Naive B cell (primary cell): ENCODE data around the gene SLC25A41. TPM values are rescaled to one million over a fixed set of nuclear protein-coding genes. Genes with fewer than 3 reads are reported as not detected.

Source experiments
- ATAC-seq, 2 donors: fragments of 150-1000 bp; cut with Tn5 transposase; 2 replicates each; pipeline ENCODE4 v1.10.0; 2021; ENCODE audit warnings: low read depth in 2 of 2, mild to moderate bottlenecking in 2 of 2, moderate library complexity in 2 of 2
- DNase-seq: peaks from one replicate; pipeline ENCODE4 v3.0.0; 2022
- H3K27ac Mint-ChIP-seq, 6 donors: one replicate each; pipeline ENCODE4 v1.8.0; 2020 to 2022; ENCODE audit warnings: mild to moderate bottlenecking in 6 of 6, mixed read lengths in 6 of 6, moderate library complexity in 5 of 6, inconsistent platforms in 2 of 6
- H3K27me3 Mint-ChIP-seq, 3 donors: one replicate each; pipeline ENCODE4 v1.8.0; 2021 to 2022; ENCODE audit warnings: mixed read lengths in 3 of 3, mild to moderate bottlenecking in 1 of 3
- H3K36me3 Mint-ChIP-seq, 2 donors: one replicate each; pipeline ENCODE4 v1.8.0; 2020 to 2022; ENCODE audit warnings: mixed read lengths in 2 of 2, inconsistent platforms in 1 of 2, mild to moderate bottlenecking in 1 of 2
- H3K4me1 Mint-ChIP-seq, 3 donors: one replicate each; pipeline ENCODE4 v1.8.0; 2020 to 2022; ENCODE audit warnings: mixed read lengths in 3 of 3, inconsistent platforms in 1 of 3, mild to moderate bottlenecking in 1 of 3, moderate library complexity in 1 of 3
- H3K4me3 Mint-ChIP-seq, 8 donors: one replicate each; pipeline ENCODE4 v1.8.0; 2020 to 2022; ENCODE audit warnings: mild to moderate bottlenecking in 8 of 8, mixed read lengths in 8 of 8, moderate library complexity in 8 of 8, inconsistent platforms in 2 of 8
- H3K9me3 Mint-ChIP-seq, 7 donors: one replicate each; pipeline ENCODE4 v1.8.0; 2020 to 2022; ENCODE audit warnings: mixed read lengths in 7 of 7, mild to moderate bottlenecking in 5 of 7, inconsistent platforms in 2 of 7, moderate library complexity in 1 of 7
- polyA plus RNA-seq, 6 donors: library from polyadenylated mRNA; unstranded; fragments of 300-500 nt; fragmentation: Illumina TruSeq; gene quantifications; one replicate each; pipeline ENCODE4 v1.2.3, GENCODE V29; 2021; ENCODE audit warnings: low read depth in 6 of 6

Gene SLC25A41
- polyA plus RNA-seq, 6 donors from 2014 or later = not detected

DNA sequence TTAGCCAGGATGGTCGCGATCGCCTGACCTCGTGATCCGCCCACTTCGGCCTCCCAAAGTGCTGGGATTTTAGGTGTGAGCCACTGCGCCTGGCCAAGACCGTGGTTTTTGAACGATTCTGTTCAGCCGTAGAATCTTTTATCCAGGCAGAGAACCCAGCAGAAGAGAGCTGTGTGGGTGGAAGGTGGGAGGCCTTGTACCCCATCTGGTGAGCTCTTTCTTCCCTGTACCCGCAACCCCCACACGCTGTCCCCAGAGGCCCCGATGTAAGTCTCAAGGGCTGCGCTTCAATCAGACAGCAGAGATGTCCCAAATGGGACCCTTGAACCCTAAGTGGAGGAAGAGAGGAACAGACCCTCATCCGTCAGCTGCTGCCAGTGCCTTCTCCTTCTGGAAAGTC is 22.4 kb upstream of the SLC25A41 start:
- Mint-ChIP-seq H3K4me1 (peaks cover 12 to 27% (median 18%) of the 10 kb centered on the region in 3 donors), H3K27me3 (no peaks in the 10 kb centered on the region), H3K36me3 (peaks cover 8 to 11% of the 10 kb centered on the region in 2 donors), H3K9me3 (peaks cover 0 to 19% (median 7%) of the 10 kb centered on the region in 7 donors), H3K4me3 (no peak overlapping the region), H3K27ac (no peak overlapping the region)
- DNase-seq = no peak
- ATAC-seq = no peak

DNA sequence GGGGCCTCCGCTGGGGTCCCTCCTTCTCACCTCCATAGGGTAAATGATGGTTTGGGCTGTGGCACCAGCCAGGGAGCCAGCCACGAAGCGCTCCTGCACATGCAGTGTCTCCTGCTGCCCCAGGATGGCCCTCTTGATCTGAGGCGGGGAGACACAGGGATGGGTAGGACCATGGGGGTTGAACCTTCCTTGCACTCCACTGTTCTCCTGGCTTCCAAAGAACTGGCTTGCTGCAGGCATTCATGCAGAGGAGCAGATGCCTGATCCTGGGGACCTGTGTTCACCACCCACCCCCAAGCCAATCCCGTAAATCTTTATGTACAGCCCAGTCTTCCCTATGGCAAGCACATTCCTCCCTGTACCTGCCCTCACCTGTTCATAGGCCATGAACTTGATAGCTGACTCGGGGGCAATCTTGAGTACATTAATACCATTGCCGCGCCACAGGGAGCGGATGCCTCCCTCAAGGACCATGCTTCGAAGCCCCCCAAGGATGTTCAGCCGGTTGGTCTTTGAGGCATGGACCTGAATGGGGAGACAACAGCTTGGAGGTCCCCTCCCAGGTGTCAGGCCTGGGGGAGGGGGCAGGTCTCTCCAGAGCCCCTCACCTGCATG is 20.5 kb upstream of the SLC25A41 start:
- H3K36me3 Mint-ChIP-seq = peaks cover 8 to 11% of the 10 kb centered on the region in 2 donors
- ATAC-seq (no peak), DNase-seq (no peak)
- H3K4me1 Mint-ChIP-seq = peaks cover 6 to 15% (median 9%) of the 10 kb centered on the region in 3 donors
- no peak overlapping the region for H3K4me3 Mint-ChIP-seq
- H3K27ac Mint-ChIP-seq = no peak overlapping the region
- peaks cover 0 to 19% (median 7%) of the 10 kb centered on the region in 7 donors for H3K9me3 Mint-ChIP-seq
- H3K27me3 Mint-ChIP-seq = peaks cover 0 to 6% (median 0%) of the 10 kb centered on the region in 3 donors

GRCh38 chr19:6452899-6453298 is 19.3 kb upstream of the SLC25A41 start:
- no peak for ATAC-seq
- H3K9me3 Mint-ChIP-seq = peaks cover 0 to 19% (median 7%) of the 10 kb centered on the region in 7 donors

DNA sequence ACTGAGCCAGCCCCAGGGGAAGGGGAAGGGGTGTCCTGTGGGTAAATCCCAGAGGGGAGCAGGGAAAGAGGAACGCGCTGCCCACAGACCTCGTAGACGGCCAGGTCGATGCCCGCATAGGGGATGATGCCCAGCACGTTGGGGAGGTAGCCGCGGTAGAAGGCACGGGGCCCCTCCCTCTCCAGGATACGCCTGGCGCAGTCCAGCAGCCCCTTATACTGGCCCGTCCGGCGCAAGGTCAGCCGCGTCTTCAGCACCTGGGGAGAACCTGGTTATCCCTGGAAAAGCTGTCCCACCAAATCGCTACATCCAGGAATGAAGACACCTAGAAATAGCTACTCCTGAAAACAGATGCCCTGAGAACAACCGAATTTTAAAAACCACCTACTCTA is 18.7 kb upstream of the SLC25A41 start:
- DNase-seq = no peak
- peaks cover 0 to 6% (median 0%) of the 10 kb centered on the region in 3 donors for H3K27me3 Mint-ChIP-seq
- H3K4me1 Mint-ChIP-seq = no peaks in the 10 kb centered on the region
- no peak overlapping the region for H3K4me3 Mint-ChIP-seq
- no peak for ATAC-seq
- peaks cover 0 to 19% (median 7%) of the 10 kb centered on the region in 7 donors for H3K9me3 Mint-ChIP-seq
- H3K36me3 Mint-ChIP-seq = peaks cover 8 to 11% of the 10 kb centered on the region in 2 donors
- no peak overlapping the region for H3K27ac Mint-ChIP-seq

More at GRCh38 chr19:6452899-6453298, 19.3 kb upstream of the SLC25A41 start:
- peaks cover 8 to 11% of the 10 kb centered on the region in 2 donors for H3K36me3 Mint-ChIP-seq
- H3K27ac Mint-ChIP-seq = no peak overlapping the region
- H3K4me1 Mint-ChIP-seq = peaks cover 0 to 3% (median 0%) of the 10 kb centered on the region in 3 donors
- DNase-seq = no peak
- H3K4me3 Mint-ChIP-seq = no peak overlapping the region
- peaks cover 0 to 6% (median 0%) of the 10 kb centered on the region in 3 donors for H3K27me3 Mint-ChIP-seq

- Mint-ChIP-seq H3K36me3 (peaks cover 9 to 14% of the 10 kb centered on the region in 2 donors), H3K9me3 (peaks cover 0 to 19% (median 7%) of the 10 kb centered on the region in 7 donors), H3K4me1 (no peaks in the 10 kb centered on the region), H3K27me3 (peaks cover 0 to 6% (median 0%) of the 10 kb centered on the region in 3 donors), H3K27ac (peak overlapping the region in 1 of 6 donors; percentile 26), H3K4me3 (no peak overlapping the region)
- no peak for ATAC-seq
- no peak for DNase-seq
Measured at GRCh38 chr19:6451583-6452222, 18.1 kb upstream of the SLC25A41 start.

GRCh38 chr19:6450166-6450565 is 16.6 kb upstream of the SLC25A41 start:
- DNase-seq (no peak), ATAC-seq (no peak)
- Mint-ChIP-seq H3K36me3 (peaks cover 18 to 19% of the 10 kb centered on the region in 2 donors), H3K27ac (no peak overlapping the region), H3K9me3 (peaks cover 1 to 19% (median 7%) of the 10 kb centered on the region in 7 donors), H3K27me3 (peaks cover 0 to 6% (median 0%) of the 10 kb centered on the region in 3 donors), H3K4me1 (no peaks in the 10 kb centered on the region), H3K4me3 (peak overlapping the region in 1 of 8 donors; percentile 9)

GRCh38 chr19:6448045-6448444 is 14.5 kb upstream of the SLC25A41 start:
- no peak for ATAC-seq
- Mint-ChIP-seq H3K4me3 (no peak overlapping the region), H3K27ac (peak overlapping the region in 1 of 6 donors; percentile 9), H3K9me3 (peaks cover 0 to 5% (median 4%) of the 10 kb centered on the region in 7 donors), H3K4me1 (no peaks in the 10 kb centered on the region), H3K27me3 (peaks cover 0 to 6% (median 0%) of the 10 kb centered on the region in 3 donors), H3K36me3 (peaks cover 10 to 12% of the 10 kb centered on the region in 2 donors)
- DNase-seq = no peak

DNA sequence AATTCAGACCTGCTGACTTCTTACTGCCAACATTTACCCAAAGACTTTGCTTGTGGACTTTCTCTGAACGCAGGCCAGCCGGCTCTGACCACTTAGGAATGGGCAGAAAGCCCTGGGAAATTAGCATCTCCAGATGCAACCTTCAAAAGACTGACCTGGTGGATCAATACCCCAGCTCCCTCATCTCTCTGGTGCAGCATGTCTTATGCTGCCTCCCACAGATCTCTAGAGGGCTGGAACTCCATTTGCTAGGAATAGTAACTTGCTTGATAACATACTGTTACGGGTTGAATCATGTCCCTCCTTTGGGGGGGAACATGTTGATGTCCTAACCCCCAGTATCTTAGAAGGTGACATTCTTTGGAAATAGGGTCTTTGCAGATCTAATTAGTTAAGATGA is 12.9 kb upstream of the SLC25A41 start:
- DNase-seq = no peak
- Mint-ChIP-seq H3K4me1 (no peaks in the 10 kb centered on the region), H3K9me3 (peaks cover 0 to 5% (median 1%) of the 10 kb centered on the region in 7 donors), H3K4me3 (no peak overlapping the region), H3K36me3 (peaks cover 7 to 10% of the 10 kb centered on the region in 2 donors), H3K27me3 (peaks cover 0 to 6% (median 0%) of the 10 kb centered on the region in 3 donors), H3K27ac (peak overlapping the region in 2 of 6 donors; percentile 60 to 77)
- ATAC-seq = no peak

GRCh38 chr19:6443986-6444385 is 10.4 kb upstream of the SLC25A41 start:
- Mint-ChIP-seq H3K27ac (no peak overlapping the region), H3K4me1 (peaks cover 0 to 3% (median 0%) of the 10 kb centered on the region in 3 donors), H3K27me3 (no peaks in the 10 kb centered on the region), H3K9me3 (peaks cover 0 to 5% (median 1%) of the 10 kb centered on the region in 7 donors), H3K36me3 (peaks cover 7 to 10% of the 10 kb centered on the region in 2 donors), H3K4me3 (no peak overlapping the region)
- no peak for DNase-seq
- no peak for ATAC-seq

GRCh38 chr19:6442087-6442688 is 8.6 kb upstream of the SLC25A41 start:
- ATAC-seq = no peak
- Mint-ChIP-seq H3K4me3 (no peak overlapping the region), H3K27ac (no peak overlapping the region), H3K4me1 (peaks cover 0 to 3% (median 0%) of the 10 kb centered on the region in 3 donors), H3K36me3 (peaks cover 7 to 10% of the 10 kb centered on the region in 2 donors), H3K27me3 (peaks cover 0 to 9% (median 0%) of the 10 kb centered on the region in 3 donors), H3K9me3 (peaks cover 0 to 5% (median 1%) of the 10 kb centered on the region in 7 donors)
- DNase-seq = no peak

DNA sequence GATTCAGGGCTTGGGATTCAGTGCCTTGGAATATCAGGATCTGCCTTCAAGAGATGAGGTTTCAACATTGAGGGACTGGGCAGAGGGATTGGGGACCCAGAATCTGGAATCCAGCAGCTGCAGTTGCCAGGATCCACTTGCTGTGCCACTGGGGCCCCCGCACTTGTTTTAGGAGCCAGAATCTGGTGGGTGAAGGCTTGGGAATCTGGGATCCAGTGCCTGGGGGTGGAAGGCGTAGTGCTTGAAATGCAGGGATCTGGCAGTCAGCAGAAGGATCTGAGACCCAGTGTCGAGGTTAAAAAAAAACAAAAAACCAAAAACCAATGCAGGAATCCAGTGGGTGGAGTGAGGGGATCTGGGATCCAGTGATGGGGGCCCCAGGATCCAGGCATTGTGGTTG is 7.3 kb upstream of the SLC25A41 start:
- Mint-ChIP-seq H3K9me3 (peaks cover 0 to 2% (median 0%) of the 10 kb centered on the region in 7 donors), H3K27me3 (peaks cover 0 to 9% (median 0%) of the 10 kb centered on the region in 3 donors), H3K4me1 (peaks cover 0 to 3% (median 0%) of the 10 kb centered on the region in 3 donors), H3K4me3 (no peak overlapping the region), H3K36me3 (peaks cover 0 to under 1% of the 10 kb centered on the region in 2 donors), H3K27ac (peak overlapping the region in 2 of 6 donors; percentile 24 to 30)
- DNase-seq (no peak), ATAC-seq (no peak)

- Mint-ChIP-seq H3K36me3 (no peaks in the 10 kb centered on the region), H3K4me1 (peaks cover 0 to 3% (median 0%) of the 10 kb centered on the region in 3 donors), H3K27ac (no peak overlapping the region), H3K9me3 (peaks cover 0 to 1% (median 0%) of the 10 kb centered on the region in 7 donors), H3K27me3 (peaks cover 0 to 9% (median 0%) of the 10 kb centered on the region in 3 donors), H3K4me3 (no peak overlapping the region)
- DNase-seq (no peak), ATAC-seq (no peak)
Measured at GRCh38 chr19:6439743-6440142, 6.2 kb upstream of the SLC25A41 start.

DNA sequence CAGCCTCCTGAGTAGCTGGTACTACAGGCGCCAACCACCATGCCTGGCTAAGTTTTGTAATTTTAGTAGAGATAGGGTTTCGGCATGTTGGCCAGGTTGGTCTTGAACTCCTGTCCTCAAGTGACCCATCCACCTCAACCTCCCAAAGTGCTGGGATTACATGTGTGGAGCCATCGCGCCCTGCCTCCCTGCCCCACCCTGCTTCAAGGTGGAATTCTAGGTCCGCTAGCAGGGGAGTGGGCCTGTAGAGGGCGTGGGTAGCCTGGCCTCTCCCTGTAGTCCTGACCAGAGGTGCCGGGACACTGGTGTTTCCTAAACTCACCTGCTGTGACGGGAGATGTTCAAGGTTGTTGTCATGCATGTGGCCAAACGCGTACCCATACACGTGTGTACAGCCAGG is 398 bp downstream of the SLC25A41 start:
- peaks cover 0 to 2% (median 0%) of the 10 kb centered on the region in 7 donors for H3K9me3 Mint-ChIP-seq
- peaks cover 0 to 9% (median 5%) of the 10 kb centered on the region in 3 donors for H3K4me1 Mint-ChIP-seq
- ATAC-seq (no peak), DNase-seq (no peak)
- no peaks in the 10 kb centered on the region for H3K36me3 Mint-ChIP-seq
- H3K27me3 Mint-ChIP-seq = peaks cover 0 to 10% (median 8%) of the 10 kb centered on the region in 3 donors
- H3K4me3 Mint-ChIP-seq = no peak overlapping the region
- no peak overlapping the region for H3K27ac Mint-ChIP-seq
